Parathyroid adenoma (tissue), 2 donors: ENCODE results near the gene CD300C.

Experiments used
- H2AFZ ChIP-seq: fragments of 300-600 bp; sonication (generic); one replicate; pipeline ENCODE4 v1.7.0; 2017; ENCODE audit warnings: antibody characterized with exemption, mild to moderate bottlenecking
- H3K27ac ChIP-seq: fragments of 300-600 bp; sonication (generic); one replicate; pipeline ENCODE4 v1.7.0; 2017
- H3K27me3 ChIP-seq: fragments of 300-600 bp; sonication (generic); one replicate; pipeline ENCODE4 v1.7.0; 2017; ENCODE audit warnings: low read length; ENCODE audit not compliant: control insufficient read depth, insufficient read depth
- H3K36me3 ChIP-seq: fragments of 300-600 bp; sonication (generic); one replicate; pipeline ENCODE4 v1.7.0; 2017; ENCODE audit warnings: low read length; ENCODE audit not compliant: control insufficient read depth, insufficient read depth
- H3K4me1 ChIP-seq: fragments of 300-600 bp; sonication (generic); one replicate; pipeline ENCODE4 v1.7.0; 2017; ENCODE audit warnings: control low read depth
- H3K4me2 ChIP-seq: fragments of 300-600 bp; sonication (generic); one replicate; pipeline ENCODE4 v1.7.0; 2017; ENCODE audit warnings: low read length
- H3K4me3 ChIP-seq: fragments of 300-600 bp; sonication (generic); one replicate; pipeline ENCODE4 v1.7.0; 2017; ENCODE audit warnings: low read depth, low read length
- H3K79me2 ChIP-seq: fragments of 300-600 bp; sonication (generic); one replicate; pipeline ENCODE4 v1.7.0; 2017; ENCODE audit warnings: control low read depth
- H3K9ac ChIP-seq: fragments of 300-600 bp; sonication (generic); one replicate; pipeline ENCODE4 v1.7.0; 2017; ENCODE audit warnings: mild to moderate bottlenecking
- H3K9me3 ChIP-seq: fragments of 300-600 bp; sonication (generic); one replicate; pipeline ENCODE4 v1.7.0; 2017; ENCODE audit warnings: low read length; ENCODE audit not compliant: control insufficient read depth
- TF ChIP-seq, protein P1 (sequence below): fragments of 300-600 bp; sonication (generic); IDR thresholded peaks from one replicate; pipeline ENCODE4 v1.7.0; 2017; ENCODE audit warnings: antibody characterized with exemption, mild to moderate bottlenecking
- donor health status: primary hyperparathyroidism.

The CD300C gene

DNA sequence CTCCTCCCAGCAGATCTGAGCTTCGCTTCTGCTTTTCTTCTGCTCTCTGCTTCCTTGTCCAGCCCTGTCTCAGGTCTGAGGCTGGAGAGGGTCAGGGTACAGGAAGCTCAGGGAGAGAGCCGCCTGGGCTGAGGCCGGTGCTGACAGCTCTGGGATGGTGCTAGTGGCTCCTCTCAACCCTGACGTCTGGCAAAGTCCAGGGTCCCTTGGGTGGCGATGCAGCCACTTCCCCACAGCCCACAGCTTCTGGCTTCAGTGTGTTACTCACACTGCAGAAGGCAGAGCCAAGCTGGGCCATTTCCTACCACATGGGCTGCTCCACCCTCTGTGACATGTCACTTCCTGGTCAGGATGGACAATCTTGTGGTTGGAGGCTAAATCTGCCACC lies at the start of gene CD300C:
TSS of gene CD300C (minus strand) at position 273 of the 388 bp plus-strand sequence. CDS start 333 bp downstream, outside the sequence.
- Histone ChIP-seq H3K79me2 (no peaks in the 10 kb centered on the region), H3K4me2 (no peak within 1 kb of the TSS), H3K9ac (no peak within 1 kb of the TSS), H2AFZ (no peak within 1 kb of the TSS), H3K4me3 (no peak within 1 kb of the TSS), H3K36me3 (no peaks in the 10 kb centered on the region), H3K27ac (no peak within 1 kb of the TSS), H3K27me3 (no peaks in the 10 kb centered on the region), H3K9me3 (no peaks in the 10 kb centered on the region), H3K4me1 (no peaks in the 10 kb centered on the region)
- TF ChIP-seq, protein P1, sequence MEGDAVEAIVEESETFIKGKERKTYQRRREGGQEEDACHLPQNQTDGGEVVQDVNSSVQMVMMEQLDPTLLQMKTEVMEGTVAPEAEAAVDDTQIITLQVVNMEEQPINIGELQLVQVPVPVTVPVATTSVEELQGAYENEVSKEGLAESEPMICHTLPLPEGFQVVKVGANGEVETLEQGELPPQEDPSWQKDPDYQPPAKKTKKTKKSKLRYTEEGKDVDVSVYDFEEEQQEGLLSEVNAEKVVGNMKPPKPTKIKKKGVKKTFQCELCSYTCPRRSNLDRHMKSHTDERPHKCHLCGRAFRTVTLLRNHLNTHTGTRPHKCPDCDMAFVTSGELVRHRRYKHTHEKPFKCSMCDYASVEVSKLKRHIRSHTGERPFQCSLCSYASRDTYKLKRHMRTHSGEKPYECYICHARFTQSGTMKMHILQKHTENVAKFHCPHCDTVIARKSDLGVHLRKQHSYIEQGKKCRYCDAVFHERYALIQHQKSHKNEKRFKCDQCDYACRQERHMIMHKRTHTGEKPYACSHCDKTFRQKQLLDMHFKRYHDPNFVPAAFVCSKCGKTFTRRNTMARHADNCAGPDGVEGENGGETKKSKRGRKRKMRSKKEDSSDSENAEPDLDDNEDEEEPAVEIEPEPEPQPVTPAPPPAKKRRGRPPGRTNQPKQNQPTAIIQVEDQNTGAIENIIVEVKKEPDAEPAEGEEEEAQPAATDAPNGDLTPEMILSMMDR = no peak

DNA sequence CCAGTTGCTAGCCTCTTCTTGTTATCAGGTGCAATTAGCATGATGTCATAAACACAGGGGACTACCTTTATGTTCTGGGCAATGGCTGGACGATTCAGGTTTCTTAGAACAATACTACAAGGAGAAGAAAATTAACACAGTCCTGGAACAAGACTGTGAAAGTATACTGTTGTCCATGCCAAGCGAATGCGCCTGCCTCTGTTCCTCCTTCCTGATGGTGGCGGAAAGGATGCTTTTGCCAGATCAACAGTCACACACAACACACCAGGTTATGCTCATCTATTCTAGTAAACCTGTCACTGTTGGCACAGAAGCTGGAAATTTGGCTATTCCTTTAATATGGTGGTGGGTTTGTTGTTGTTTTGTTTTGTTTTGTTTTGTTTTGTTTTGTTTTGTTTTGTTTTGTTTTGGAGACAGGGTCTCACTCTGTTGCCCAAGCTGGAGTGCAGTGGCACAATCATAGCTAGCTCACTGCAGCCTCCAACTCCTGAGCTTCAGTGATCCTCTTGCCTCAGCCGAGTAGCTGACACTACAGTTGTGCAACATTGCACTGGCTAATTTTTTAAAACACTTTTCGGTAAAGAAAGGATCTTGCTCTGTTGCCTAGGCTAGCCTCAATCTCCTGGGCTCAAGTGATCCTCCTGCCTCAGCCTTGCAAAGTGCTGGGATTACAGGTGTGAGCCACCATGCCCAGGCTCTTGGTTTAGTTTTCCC lies 49.3 kb upstream of the CD300C start:
- TF ChIP-seq, protein P1 = no peak
- H3K4me2 ChIP-seq = no peak overlapping the region
- H3K36me3 ChIP-seq = no peaks in the 10 kb centered on the region
- H3K27me3 ChIP-seq = no peaks in the 10 kb centered on the region
- no peaks in the 10 kb centered on the region for H3K9me3 ChIP-seq
- no peaks in the 10 kb centered on the region for H3K79me2 ChIP-seq
- H2AFZ ChIP-seq = no peak overlapping the region
- H3K4me3 ChIP-seq = no peak overlapping the region
- H3K9ac ChIP-seq = no peak overlapping the region
- H3K27ac ChIP-seq = no peak overlapping the region
- H3K4me1 ChIP-seq = no peaks in the 10 kb centered on the region

DNA sequence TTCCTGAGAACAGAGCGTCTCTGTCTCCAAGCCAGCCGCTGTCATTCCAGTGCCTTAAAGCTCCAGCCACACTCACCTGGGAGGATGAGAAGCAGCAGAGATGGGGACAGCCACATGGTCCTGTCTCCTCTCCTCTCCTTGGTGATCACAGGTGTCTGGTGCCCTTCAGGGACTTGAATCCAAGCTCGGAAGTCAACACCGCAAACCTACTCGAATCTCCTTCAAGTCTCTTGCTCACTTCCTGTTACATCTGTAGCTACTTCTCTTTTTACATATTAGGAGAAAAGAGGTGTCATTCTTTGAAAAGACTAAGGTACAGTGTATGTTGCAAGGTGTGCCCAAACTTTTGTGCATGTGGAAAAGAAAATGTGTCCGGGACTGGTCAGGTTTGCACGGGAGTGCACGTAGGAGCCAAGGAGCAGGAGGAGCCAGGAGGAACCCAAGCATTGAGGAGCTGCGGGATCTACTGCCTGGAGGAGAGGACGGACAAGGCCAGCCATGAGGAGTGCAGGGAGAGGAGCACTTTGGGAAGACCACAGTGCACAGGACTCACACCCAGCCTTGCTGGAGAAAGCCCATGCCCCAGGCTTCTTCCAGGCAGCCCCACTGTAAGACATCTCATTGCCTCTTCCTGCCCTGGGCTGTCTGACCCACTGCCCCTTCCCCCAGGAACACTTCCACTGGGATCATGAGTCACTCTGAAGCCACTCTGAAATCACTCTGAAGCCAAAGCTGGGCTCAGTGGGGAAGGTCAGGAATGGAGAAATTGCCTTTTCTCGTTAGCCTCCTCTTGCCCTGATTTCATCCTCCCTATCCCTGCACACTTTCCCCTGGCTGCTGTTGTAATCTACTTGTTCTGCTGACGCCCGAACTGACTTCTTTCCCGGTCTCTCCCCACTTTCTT lies 46.4 kb upstream of the CD300C start, which contains the start of gene CD300LD:
TSS of gene CD300LD (minus strand) at position 197 of the 904 bp plus-strand sequence. CDS start at position 116, 81 bp downstream.
- Histone ChIP-seq H3K4me3 (no peak within 1 kb of the TSS), H3K9me3 (no peaks in the 10 kb centered on the region), H3K79me2 (no peaks in the 10 kb centered on the region), H3K27ac (no peak within 1 kb of the TSS), H3K36me3 (no peaks in the 10 kb centered on the region), H3K9ac (no peak within 1 kb of the TSS), H2AFZ (no peak within 1 kb of the TSS), H3K27me3 (no peaks in the 10 kb centered on the region), H3K4me2 (no peak within 1 kb of the TSS), H3K4me1 (no peaks in the 10 kb centered on the region)
- TF ChIP-seq, protein P1 = no peak

DNA sequence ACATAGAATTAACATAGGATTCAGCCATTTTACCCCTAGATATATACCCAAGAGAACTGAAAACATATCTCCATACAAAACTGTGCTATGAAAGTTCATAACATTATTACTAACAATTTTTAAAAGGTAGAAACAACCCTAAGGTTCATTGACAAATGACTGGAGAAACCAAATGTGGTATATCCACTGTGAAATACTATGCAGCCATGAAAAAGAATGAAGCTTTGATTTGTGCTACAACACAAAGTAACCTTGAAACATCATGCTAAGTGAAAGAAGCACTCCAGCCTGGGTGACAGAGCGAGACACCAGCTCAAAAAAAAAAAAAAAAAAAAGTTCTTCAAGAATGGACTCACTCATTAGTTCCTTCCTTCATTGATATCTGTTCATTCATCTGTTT lies 45.6 kb upstream of the CD300C start:
- TF ChIP-seq, protein P1 = no peak
- Histone ChIP-seq H3K4me3 (no peak overlapping the region), H3K36me3 (no peaks in the 10 kb centered on the region), H3K27ac (no peak overlapping the region), H3K4me1 (no peaks in the 10 kb centered on the region), H3K79me2 (no peaks in the 10 kb centered on the region), H3K9me3 (no peaks in the 10 kb centered on the region), H2AFZ (no peak overlapping the region), H3K4me2 (no peak overlapping the region), H3K9ac (no peak overlapping the region), H3K27me3 (no peaks in the 10 kb centered on the region)
